Activated T-helper 2 cell treated with anti-CD3 and anti-CD28 coated beads, Interferon-gamma antibody, Interleukin-2, Interleukin-4, amounts not matched to agents 10 μg/mL and 5 μg/mL and 100 μg/mL, durations not matched to agents 14 hours and 24 hours and 36 hours (primary cell): Measurements from ENCODE around the gene DDRGK1. TPM values are rescaled to one million over a fixed set of nuclear protein-coding genes. Genes with fewer than 3 reads are reported as not detected.

Experiments used
- DNase-seq: peaks from one replicate; pipeline ENCODE4 v3.0.0; 2021; ENCODE audit warnings: low spot score
- H3K27ac Mint-ChIP-seq: one replicate; pipeline ENCODE4 v1.8.0; 2021; ENCODE audit warnings: mixed read lengths
- H3K27me3 Mint-ChIP-seq: one replicate; pipeline ENCODE4 v1.8.0; 2021; ENCODE audit warnings: low read depth, mixed read lengths
- H3K36me3 Mint-ChIP-seq: one replicate; pipeline ENCODE4 v1.8.0; 2021; ENCODE audit warnings: low read depth, mixed read lengths
- H3K4me1 Mint-ChIP-seq: one replicate; pipeline ENCODE4 v1.8.0; 2021; ENCODE audit warnings: low read depth, mixed read lengths
- H3K4me3 Mint-ChIP-seq: one replicate; pipeline ENCODE4 v1.8.0; 2021; ENCODE audit warnings: low read depth, mild to moderate bottlenecking, moderate library complexity, mixed read lengths
- H3K9me3 Mint-ChIP-seq: one replicate; pipeline ENCODE4 v1.8.0; 2021; ENCODE audit warnings: mixed read lengths
- intact Hi-C: fragments of 100-400 bp; cut with micrococcal nuclease; formaldehyde crosslinking; loops from one replicate; pipeline ENCODE4 v1.15.1; 2023
- total RNA-seq: library from RNA; stranded (reverse); gene quantifications from 2 replicates; pipeline ENCODE4 v1.2.3, GENCODE V29; 2022

Gene DDRGK1
- 61.8 and 69.2 TPM in 2 replicates for total RNA-seq

DNA sequence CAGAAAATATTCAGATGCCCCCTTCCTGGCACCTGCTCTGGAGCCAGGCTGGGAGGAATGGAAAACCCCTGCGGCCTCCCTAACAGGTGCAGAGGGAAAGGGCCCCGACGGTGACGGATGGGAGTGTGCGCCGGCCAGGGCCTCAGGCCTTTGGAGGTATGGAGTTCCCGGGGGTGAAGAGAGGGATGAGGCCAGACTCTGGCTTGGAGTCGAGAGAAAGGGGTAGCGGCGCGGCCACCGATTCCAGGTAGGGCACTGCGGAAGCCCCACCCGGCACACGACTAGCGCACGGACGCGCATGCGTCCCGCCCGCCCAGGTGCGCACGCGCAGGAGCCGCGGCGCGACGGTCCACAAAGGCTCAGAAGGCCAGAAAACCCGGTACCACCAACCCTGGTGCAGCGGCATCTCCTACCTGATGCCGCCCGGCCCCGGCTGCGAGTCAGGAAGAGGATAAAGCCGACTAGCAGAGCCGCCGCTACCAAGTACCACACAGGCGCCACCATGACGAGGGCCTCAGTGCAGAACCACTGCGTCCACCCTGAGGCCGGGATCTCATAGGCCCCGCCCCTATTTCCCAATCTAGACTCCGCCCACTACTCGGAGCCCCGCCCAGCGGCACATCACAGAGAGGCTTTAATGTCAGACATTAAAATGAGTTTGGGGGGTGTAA is at the start of gene DDRGK1:
TSS of gene DDRGK1 (minus strand) at position 559 of the 671 bp plus-strand sequence. CDS start at position 504, 55 bp downstream.
- peak; percentile 87 for DNase-seq
- intact Hi-C loops = no loop called here
- H3K4me3 Mint-ChIP-seq = peak within 1 kb of the TSS; percentile 99
- H3K9me3 Mint-ChIP-seq = no peaks in the 10 kb centered on the region
- H3K27ac Mint-ChIP-seq = peak within 1 kb of the TSS; percentile 98
- peaks cover 14% of the 10 kb centered on the region for H3K4me1 Mint-ChIP-seq
- H3K36me3 Mint-ChIP-seq = peaks cover 22% of the 10 kb centered on the region
- H3K27me3 Mint-ChIP-seq = no peaks in the 10 kb centered on the region

DNA sequence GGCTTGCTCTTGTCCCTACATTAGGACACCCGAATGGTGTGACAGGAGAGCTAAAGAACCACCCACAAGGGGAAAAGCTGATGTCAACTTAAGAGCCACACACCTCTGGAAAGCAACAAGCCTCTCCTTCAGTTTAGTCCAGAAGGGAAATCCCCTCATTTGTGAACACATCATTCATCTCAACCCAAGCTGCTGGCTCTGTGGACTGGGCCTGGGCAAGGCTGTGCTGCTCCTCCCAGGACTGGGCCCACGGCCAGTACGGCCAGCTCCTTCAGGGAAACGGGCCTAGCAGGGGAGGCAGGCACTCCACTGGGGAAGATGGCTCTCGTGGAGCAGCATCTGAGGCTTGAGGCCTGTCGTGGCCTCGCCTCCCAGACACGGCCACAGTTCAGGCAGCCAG is 47.3 kb upstream of the DDRGK1 start:
- no peak overlapping the region for H3K27ac Mint-ChIP-seq
- no peaks in the 10 kb centered on the region for H3K36me3 Mint-ChIP-seq
- H3K27me3 Mint-ChIP-seq = peaks cover 18% of the 10 kb centered on the region
- no peak overlapping the region for H3K4me3 Mint-ChIP-seq
- peaks cover 3% of the 10 kb centered on the region for H3K4me1 Mint-ChIP-seq
- H3K9me3 Mint-ChIP-seq = no peaks in the 10 kb centered on the region
- intact Hi-C loops = no loop called here
- no peak for DNase-seq

DNA sequence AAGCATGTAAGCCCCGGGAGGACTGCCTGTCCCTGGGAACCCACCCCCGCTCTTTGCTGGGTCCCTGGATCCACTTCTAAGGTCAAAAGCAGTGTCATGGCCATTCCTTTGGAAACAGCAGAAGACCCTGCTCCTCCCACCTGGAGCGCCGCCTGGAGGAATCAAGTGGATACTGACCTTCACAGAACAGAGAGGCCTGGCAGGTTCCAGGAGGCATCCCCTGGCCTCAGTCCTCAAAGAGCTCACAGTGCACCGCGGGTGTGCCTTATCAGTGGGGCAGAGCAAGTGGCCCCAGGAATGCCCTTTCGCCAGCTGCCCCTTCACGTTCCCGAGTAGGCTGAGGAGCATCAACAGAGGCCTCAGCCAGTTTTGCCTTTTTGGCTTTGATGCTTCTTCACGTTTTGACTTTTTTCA is 45.6 kb upstream of the DDRGK1 start:
- no peak for DNase-seq
- Mint-ChIP-seq H3K27me3 (peaks cover 24% of the 10 kb centered on the region), H3K9me3 (no peaks in the 10 kb centered on the region), H3K27ac (no peak overlapping the region), H3K4me1 (peaks cover 3% of the 10 kb centered on the region), H3K4me3 (no peak overlapping the region), H3K36me3 (no peaks in the 10 kb centered on the region)
- intact Hi-C loops = no loop called here

DNA sequence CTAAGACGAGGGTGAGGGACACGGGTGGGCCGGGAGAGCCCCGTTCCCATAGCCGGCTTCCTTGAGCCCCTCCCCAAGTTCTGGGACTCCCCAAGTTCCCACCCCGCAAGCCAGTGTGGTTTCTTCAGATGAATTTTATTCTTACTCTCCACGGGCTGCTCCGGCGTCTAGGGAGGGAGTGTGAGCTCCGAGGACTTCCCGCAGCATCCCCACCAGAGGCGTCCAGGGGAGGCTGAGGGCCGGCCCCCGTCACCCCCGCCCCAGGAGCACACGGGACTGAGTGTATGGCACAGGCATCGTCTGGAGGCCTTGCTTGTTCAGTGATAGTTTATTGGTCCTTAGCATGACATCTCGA is 44.5 kb upstream of the DDRGK1 start:
- DNase-seq = no peak

DNA sequence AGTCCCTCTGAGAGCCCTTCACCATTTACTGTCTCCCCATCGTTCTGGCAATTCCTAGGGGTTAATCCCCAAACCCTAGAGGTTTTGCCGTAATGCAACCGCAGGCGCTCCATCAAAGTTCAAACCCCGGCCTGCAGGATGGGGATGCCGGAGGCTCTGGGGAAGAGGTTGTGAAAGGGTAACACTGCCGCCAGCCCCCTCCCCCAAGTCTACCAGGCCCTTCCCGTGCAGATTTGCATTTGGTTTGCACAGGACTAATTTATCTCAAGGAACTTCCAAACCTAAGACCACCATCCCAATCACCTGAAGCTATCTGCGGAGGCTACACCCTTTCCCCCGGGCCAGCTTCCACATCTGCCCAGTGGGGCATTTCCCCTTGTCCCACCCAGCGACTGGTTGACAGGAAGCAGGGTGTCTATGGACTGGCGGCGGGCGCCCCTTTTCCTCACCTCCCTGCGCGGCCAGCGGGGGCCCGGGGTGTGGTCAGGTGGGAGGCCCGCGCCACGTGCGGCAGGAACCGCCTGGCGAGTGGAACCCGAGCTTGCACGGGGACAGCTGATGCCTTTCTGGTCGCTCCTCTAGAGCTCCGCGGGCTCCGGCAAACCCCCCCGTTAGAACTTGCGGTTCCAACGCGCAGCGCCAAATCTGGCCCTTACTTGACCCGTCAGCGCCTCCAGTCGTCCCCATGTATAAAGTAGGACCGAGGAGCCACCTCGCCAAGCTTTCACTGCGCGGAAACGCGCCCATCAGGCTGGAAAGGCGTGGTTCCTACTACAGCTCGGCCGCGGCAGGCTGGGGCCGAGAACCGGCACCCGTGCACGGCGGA is 43.9 kb upstream of the DDRGK1 start:
- no peak overlapping the region for H3K27ac Mint-ChIP-seq

More for the DNA sequence above, 44.5 kb upstream of the DDRGK1 start:
- no peak overlapping the region for H3K4me3 Mint-ChIP-seq
- peaks cover 3% of the 10 kb centered on the region for H3K4me1 Mint-ChIP-seq
- peaks cover 31% of the 10 kb centered on the region for H3K27me3 Mint-ChIP-seq
- intact Hi-C loops = no loop called here
- no peaks in the 10 kb centered on the region for H3K36me3 Mint-ChIP-seq
- no peak overlapping the region for H3K27ac Mint-ChIP-seq
- no peaks in the 10 kb centered on the region for H3K9me3 Mint-ChIP-seq

DNA sequence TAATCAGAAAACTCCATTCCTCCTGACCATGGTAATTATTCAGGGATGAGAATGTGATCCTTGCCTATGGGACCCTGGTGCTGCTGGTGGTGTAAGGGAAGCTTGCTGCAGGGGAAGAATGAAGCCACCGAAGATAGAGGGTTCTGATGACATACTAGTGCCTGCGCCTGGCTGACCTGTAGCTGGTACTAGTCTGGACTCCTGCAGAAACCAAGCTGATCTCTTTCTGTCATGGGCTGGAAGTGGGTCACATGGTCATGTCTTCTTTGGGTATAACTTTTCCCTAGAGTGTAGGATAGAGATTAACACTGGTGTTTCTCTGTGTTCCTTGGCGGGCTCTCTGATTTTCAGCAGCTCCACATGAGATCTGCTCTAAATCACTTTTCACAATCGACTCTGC is 43.2 kb upstream of the DDRGK1 start:
- no peak for DNase-seq
- Mint-ChIP-seq H3K27me3 (peaks cover 34% of the 10 kb centered on the region), H3K4me3 (no peak overlapping the region), H3K9me3 (no peaks in the 10 kb centered on the region), H3K27ac (no peak overlapping the region), H3K36me3 (no peaks in the 10 kb centered on the region), H3K4me1 (peaks cover 3% of the 10 kb centered on the region)
- intact Hi-C loops = no loop called here

More for the DNA sequence above, 43.9 kb upstream of the DDRGK1 start:
- DNase-seq = no peak
- intact Hi-C loops = no loop called here
- H3K9me3 Mint-ChIP-seq = no peaks in the 10 kb centered on the region
- peaks cover 3% of the 10 kb centered on the region for H3K4me1 Mint-ChIP-seq
- no peak overlapping the region for H3K4me3 Mint-ChIP-seq
- peaks cover 34% of the 10 kb centered on the region for H3K27me3 Mint-ChIP-seq
- no peaks in the 10 kb centered on the region for H3K36me3 Mint-ChIP-seq

DNA sequence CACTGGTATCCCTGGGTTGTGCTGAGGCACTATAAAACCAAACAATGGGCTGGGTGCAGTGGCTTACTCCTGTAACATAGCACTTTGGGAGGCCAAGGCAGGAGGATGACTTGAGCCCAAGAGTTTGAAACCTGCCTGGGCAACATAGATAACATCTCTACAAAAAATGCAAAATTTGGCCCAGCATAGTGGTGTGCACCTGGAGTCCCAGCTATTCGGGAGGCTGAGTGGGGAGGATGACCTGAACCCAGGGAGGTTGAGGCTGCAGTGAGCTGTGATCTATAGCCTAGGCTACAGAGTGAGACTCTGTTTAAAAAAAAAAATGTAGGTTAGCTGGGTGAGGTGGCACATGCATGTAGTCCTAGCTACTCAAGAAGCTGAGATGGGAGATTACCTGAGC is 42.2 kb upstream of the DDRGK1 start:
- Mint-ChIP-seq H3K9me3 (no peaks in the 10 kb centered on the region), H3K4me3 (no peak overlapping the region), H3K27me3 (peaks cover 40% of the 10 kb centered on the region), H3K36me3 (no peaks in the 10 kb centered on the region), H3K4me1 (peaks cover 2% of the 10 kb centered on the region), H3K27ac (no peak overlapping the region)
- no peak for DNase-seq
- intact Hi-C loops = no loop called here

DNA sequence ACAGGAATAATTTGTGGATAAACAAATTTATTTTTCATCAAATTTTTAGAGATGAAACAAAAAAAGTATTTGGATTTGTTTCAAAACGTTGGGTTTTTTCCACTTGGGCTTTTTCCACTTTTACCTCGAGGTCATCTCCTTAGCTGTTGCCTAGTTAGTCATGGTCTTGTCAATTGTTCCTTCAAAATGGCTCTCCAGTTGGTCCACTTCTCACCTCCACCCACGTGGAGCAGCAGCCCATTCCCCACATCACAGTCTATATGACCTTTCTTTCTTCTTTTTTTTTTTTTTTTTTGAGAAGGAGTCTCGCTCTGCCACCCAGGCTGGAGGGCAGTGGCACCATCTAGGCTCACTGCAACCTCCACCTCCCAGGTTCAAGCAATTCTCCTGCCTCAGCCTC is 41.2 kb upstream of the DDRGK1 start:
- intact Hi-C loops = no loop called here
- H3K27ac Mint-ChIP-seq = no peak overlapping the region
- H3K27me3 Mint-ChIP-seq = peaks cover 49% of the 10 kb centered on the region
- H3K4me1 Mint-ChIP-seq = peaks cover 2% of the 10 kb centered on the region
- no peak for DNase-seq
- no peaks in the 10 kb centered on the region for H3K36me3 Mint-ChIP-seq
- H3K9me3 Mint-ChIP-seq = no peaks in the 10 kb centered on the region
- H3K4me3 Mint-ChIP-seq = no peak overlapping the region

DNA sequence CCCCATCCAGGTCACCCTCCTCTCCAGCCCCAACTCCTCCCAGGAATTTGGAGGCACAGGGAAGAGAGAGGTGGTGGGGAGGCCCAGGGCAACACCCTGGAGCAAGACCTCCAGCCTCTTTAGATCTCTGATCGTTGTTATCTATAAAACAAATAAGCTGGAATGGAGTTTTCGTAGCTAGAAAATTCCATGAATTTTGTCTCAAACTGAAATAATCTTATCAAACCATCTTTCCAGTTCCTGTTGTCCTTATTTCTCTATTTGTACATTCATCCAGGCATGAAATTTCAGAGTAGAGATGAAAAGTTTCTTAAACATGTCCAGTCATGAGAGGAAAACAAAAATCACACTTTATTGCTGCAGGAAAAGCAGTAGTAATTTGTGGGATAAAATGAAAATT is 40.7 kb upstream of the DDRGK1 start:
- H3K27ac Mint-ChIP-seq = no peak overlapping the region
- peaks cover 2% of the 10 kb centered on the region for H3K4me1 Mint-ChIP-seq
- intact Hi-C loops = no loop called here
- no peak overlapping the region for H3K4me3 Mint-ChIP-seq
- DNase-seq = no peak
- H3K27me3 Mint-ChIP-seq = peaks cover 51% of the 10 kb centered on the region
- no peaks in the 10 kb centered on the region for H3K36me3 Mint-ChIP-seq
- no peaks in the 10 kb centered on the region for H3K9me3 Mint-ChIP-seq

DNA sequence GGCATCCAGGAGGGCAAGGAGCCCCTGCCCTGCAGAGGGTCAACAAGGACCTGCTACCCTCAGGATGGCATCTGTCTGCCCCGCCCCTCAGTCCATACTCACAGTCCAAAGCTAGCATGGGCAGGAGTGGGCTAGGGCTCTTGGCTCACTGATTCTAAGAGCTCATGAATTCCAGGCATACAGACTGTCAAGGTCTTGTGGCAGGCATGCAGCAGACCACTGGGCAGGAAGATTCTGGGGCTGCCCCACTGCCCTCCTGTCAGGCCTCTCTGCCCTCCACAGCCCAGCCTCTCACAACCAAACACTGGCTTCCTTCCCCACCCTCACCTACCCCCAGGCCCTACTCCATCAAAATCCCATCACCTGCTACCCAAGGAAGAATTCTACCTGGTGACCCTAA is 40.1 kb upstream of the DDRGK1 start:
- no peak for DNase-seq
- H3K9me3 Mint-ChIP-seq = no peaks in the 10 kb centered on the region
- H3K27ac Mint-ChIP-seq = no peak overlapping the region
- intact Hi-C loops = no loop called here
- no peaks in the 10 kb centered on the region for H3K36me3 Mint-ChIP-seq
- no peak overlapping the region for H3K4me3 Mint-ChIP-seq
- peaks cover 52% of the 10 kb centered on the region for H3K27me3 Mint-ChIP-seq
- peaks cover 7% of the 10 kb centered on the region for H3K4me1 Mint-ChIP-seq

DNA sequence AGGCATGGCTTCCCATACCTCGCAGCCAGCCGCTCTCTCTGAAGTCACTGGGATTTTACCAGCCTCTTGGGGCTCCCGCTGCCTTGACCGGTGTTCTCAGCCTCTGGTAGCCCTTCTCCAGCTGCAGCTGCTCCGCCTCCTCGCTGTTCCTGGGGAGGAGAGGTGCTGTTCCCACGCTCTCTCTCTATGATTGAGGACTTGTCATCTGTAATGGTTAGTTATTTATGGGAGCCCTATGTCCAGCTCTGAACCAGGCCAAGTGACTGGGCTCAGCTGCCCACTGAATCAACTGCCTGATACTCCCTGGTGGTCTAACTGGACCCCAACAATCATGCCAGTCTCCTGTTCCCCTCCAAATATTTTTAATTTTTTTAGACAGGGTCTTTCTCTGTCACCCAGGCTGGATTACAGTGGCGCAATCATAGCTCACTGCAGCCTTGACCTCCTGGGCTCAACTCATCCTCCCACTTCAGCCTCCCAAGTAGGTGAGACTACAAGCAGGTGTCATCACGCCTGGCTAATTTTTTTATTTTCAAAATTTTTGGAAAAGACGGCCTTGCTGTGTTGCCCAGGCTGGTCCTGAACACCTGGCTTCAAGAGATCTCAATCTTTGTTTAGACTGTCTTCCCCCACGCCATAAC is 39.4 kb upstream of the DDRGK1 start:
- H3K27ac Mint-ChIP-seq = no peak overlapping the region
- intact Hi-C loops = no loop called here
- H3K27me3 Mint-ChIP-seq = peaks cover 54% of the 10 kb centered on the region
- no peaks in the 10 kb centered on the region for H3K9me3 Mint-ChIP-seq
- peaks cover 7% of the 10 kb centered on the region for H3K4me1 Mint-ChIP-seq
- H3K36me3 Mint-ChIP-seq = no peaks in the 10 kb centered on the region
- no peak overlapping the region for H3K4me3 Mint-ChIP-seq
- DNase-seq = no peak

DNA sequence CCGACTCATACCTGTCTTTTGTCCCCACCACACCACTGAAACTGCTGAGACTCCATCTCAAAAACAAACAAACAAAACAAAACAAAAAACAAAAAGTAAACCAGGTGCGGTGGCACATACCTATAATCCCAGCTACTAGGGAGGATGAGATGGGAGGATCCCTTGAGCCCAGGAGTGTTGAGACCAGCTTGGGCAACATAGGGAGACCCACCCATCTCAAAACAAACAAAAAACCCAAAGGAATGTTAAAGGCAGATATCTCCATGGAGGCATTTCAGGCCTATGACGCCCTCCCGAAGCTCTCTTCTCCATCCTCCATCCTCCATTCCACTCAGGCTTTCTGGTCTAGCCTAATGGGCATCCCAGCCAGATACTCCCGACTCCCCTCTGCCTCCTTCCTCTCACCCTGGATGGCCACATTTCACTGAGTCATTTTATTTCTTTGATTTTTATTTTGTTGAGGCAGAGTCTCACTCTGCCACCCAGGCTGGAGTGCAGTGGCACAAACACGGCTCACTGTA is 37.8 kb upstream of the DDRGK1 start:
- DNase-seq = no peak
- no peaks in the 10 kb centered on the region for H3K36me3 Mint-ChIP-seq
- no peaks in the 10 kb centered on the region for H3K9me3 Mint-ChIP-seq
- intact Hi-C loops = no loop called here
- H3K4me1 Mint-ChIP-seq = peaks cover 6% of the 10 kb centered on the region
- peaks cover 54% of the 10 kb centered on the region for H3K27me3 Mint-ChIP-seq
- no peak overlapping the region for H3K4me3 Mint-ChIP-seq
- no peak overlapping the region for H3K27ac Mint-ChIP-seq
